Endothelial cell of umbilical vein (primary cell): ENCODE results near the gene EPAS1.

Experiments
- CTCF ChIP-seq, 2 donors: IDR thresholded peaks; 1 replicate in 1 of 2; 2 replicates in 1 of 2; pipeline ENCODE4 v1.5.1; 2011; ENCODE audit warnings: low read length in 2 of 2, mild to moderate bottlenecking in 2 of 2, moderate library complexity in 2 of 2, control low read depth in 1 of 2, inconsistent platforms in 1 of 2, low read depth in 1 of 2; ENCODE audit not compliant: insufficient read depth in 1 of 2; ENCODE audit errors: extremely low read depth in 1 of 2
- EZH2 ChIP-seq: IDR thresholded peaks from 2 replicates; pipeline ENCODE4 v1.6.1; 2012; ENCODE audit warnings: borderline replicate concordance, low read depth, mild to moderate bottlenecking, moderate library complexity, low read length, inconsistent platforms; ENCODE audit not compliant: severe bottlenecking
- MAX ChIP-seq: IDR thresholded peaks from 2 replicates; pipeline ENCODE4 v1.6.1; 2011; ENCODE audit not compliant: insufficient read depth, insufficient read length
- POLR2A ChIP-seq: IDR thresholded peaks from 2 replicates; pipeline ENCODE4 v1.6.1; 2012; ENCODE audit warnings: low read depth, mild to moderate bottlenecking, control low read depth, low read length
- POLR2AphosphoS5 ChIP-seq: IDR thresholded peaks from 2 replicates; pipeline ENCODE4 v1.6.1; 2012; ENCODE audit warnings: low read depth, mild to moderate bottlenecking, control low read depth, low read length, moderate library complexity; ENCODE audit not compliant: insufficient read depth

GRCh38 chr2:46351098-46351749, 54.0 kb downstream of the EPAS1 start:
- TF ChIP-seq CTCF (IDR thresholded peaks at IDR 0.05; ENCODE audit: extremely low read depth in 1 of 2, insufficient read depth in 1 of 2, low read depth in 1 of 2, low read length in 2 of 2): no peak
- no peak for TF ChIP-seq POLR2A
- TF ChIP-seq POLR2AphosphoS5: no peak
- TF ChIP-seq MAX: no peak
- TF ChIP-seq EZH2: no peak
